ENCODE results near the gene ZBTB32.
A peak's percentile ranks its signal among the peaks of the same experiment; 100 is the strongest.

Gene ZBTB32

GRCh38 chr19:35748106-35749020, 44.0 kb downstream of the ZBTB32 start, which contains the start of gene LIN37 (continued):
- TF ChIP-seq ZBTB11 (tag by site-specific recombination; conservative IDR thresholded peaks at IDR 0.05; ENCODE audit: low read depth) (peak; percentile 64), PRDM6 (tag by site-specific recombination; IDR thresholded peaks at IDR 0.05) (no peak), REPIN1 (tag by site-specific recombination; IDR thresholded peaks at IDR 0.05; ENCODE audit: low read depth) (no peak), ZNF558 (tag by site-specific recombination; IDR thresholded peaks at IDR 0.05) (peak; percentile 40; the same call in 1 of the 2 replicates), ZNF148 (tag by site-specific recombination; IDR thresholded peaks at IDR 0.05; ENCODE audit: borderline replicate concordance) (no peak), ZNF292 (tag by site-specific recombination; IDR thresholded peaks at IDR 0.05; ENCODE audit: borderline replicate concordance, low read depth) (no peak), ZNF521 (tag by site-specific recombination; IDR thresholded peaks at IDR 0.05) (no peak), ZNF785 (tag by site-specific recombination; IDR thresholded peaks at IDR 0.05) (no peak), ZNF777 (tag by site-specific recombination; IDR thresholded peaks at IDR 0.05; ENCODE audit: borderline replicate concordance) (peak; percentile 96), ZSCAN4 (tag by site-specific recombination; IDR thresholded peaks at IDR 0.05) (peak; percentile 76), ZNF184 (tag by site-specific recombination; IDR thresholded peaks at IDR 0.05) (no peak), ZNF155 (tag by site-specific recombination; IDR thresholded peaks at IDR 0.05) (no peak; the same call in 1 of the 2 replicates), SP3 (tag by site-specific recombination; IDR thresholded peaks at IDR 0.05) (peak; percentile 100), HOXC10 (CRISPR knock-in tag; IDR thresholded peaks at IDR 0.05) (no peak), ATF2 (tag by site-specific recombination; IDR thresholded peaks at IDR 0.05; ENCODE audit: low read depth) (no peak), ZNF660 (tag by site-specific recombination; IDR thresholded peaks at IDR 0.05) (0 out of 2 replicates have a peak, but pooled peaks have one; percentile 72), ZNF112 (tag by site-specific recombination; IDR thresholded peaks at IDR 0.05) (no peak), SCRT2 (tag by site-specific recombination; IDR thresholded peaks at IDR 0.05) (no peak), GFI1B (tag by site-specific recombination; IDR thresholded peaks at IDR 0.05) (no peak; the same call in 1 of the 2 replicates), ZNF302 (tag by site-specific recombination; IDR thresholded peaks at IDR 0.05; ENCODE audit: low read depth) (no peak), ZNF510 (tag by site-specific recombination; IDR thresholded peaks at IDR 0.05; ENCODE audit: insufficient replicate concordance) (no peak), ZSCAN16 (tag by site-specific recombination; IDR thresholded peaks at IDR 0.05) (no peak), ZFP37 (tag by site-specific recombination; IDR thresholded peaks at IDR 0.05) (no peak; the same call in 1 of the 2 replicates), ZNF623 (tag by site-specific recombination; IDR thresholded peaks at IDR 0.05) (0 out of 2 replicates have a peak, but pooled peaks have one; percentile 33), SETDB1 (IDR thresholded peaks at IDR 0.05; ENCODE audit: insufficient read length, low read length) (no peak), ZNF16 (tag by site-specific recombination; IDR thresholded peaks at IDR 0.05; ENCODE audit: low read depth) (no peak), ZNF488 (tag by site-specific recombination; IDR thresholded peaks at IDR 0.05) (no peak), KLF8 (tag by site-specific recombination; IDR thresholded peaks at IDR 0.05) (peak; percentile 97)

Measured in HEK293 (cell line).